Liver (tissue), 9 donors: ENCODE measurements around the gene DDX39B. TPM values are rescaled to one million over a fixed set of nuclear protein-coding genes. Genes with fewer than 3 reads are reported as not detected.

Experiments used
- DNase-seq: peaks from one replicate; pipeline ENCODE4 v3.0.0-alpha.2; 2017; ENCODE audit warnings: low spot score
- H3K27ac ChIP-seq, 2 donors: one replicate each; pipeline ENCODE4 v1.7.0; 2013; ENCODE audit warnings: inconsistent platforms in 2 of 2, low read length in 2 of 2, control low read depth in 1 of 2, low read depth in 1 of 2, mild to moderate bottlenecking in 1 of 2
- H3K27me3 ChIP-seq, 4 donors: one replicate each; pipeline versions ENCODE4 v1.6.1 to v1.7.0; 2013; ENCODE audit warnings: low read length in 3 of 4, inconsistent platforms in 1 of 4, mild to moderate bottlenecking in 1 of 4, moderate library complexity in 1 of 4; ENCODE audit not compliant: control insufficient read depth in 4 of 4, insufficient read depth in 4 of 4
- H3K36me3 ChIP-seq, 4 donors: one replicate each; pipeline versions ENCODE4 v1.6.1 to v1.7.0; 2013; ENCODE audit warnings: low read length in 3 of 4, mild to moderate bottlenecking in 3 of 4, low read depth in 1 of 4, moderate library complexity in 1 of 4; ENCODE audit not compliant: control insufficient read depth in 4 of 4, insufficient read depth in 3 of 4
- H3K4me1 ChIP-seq, 4 donors: one replicate each; pipeline versions ENCODE4 v1.6.1 to v1.7.0; 2013; ENCODE audit warnings: low read length in 3 of 4, mild to moderate bottlenecking in 3 of 4, moderate library complexity in 1 of 4; ENCODE audit not compliant: control insufficient read depth in 4 of 4, insufficient read depth in 4 of 4
- H3K4me3 ChIP-seq, 3 donors: one replicate each; pipeline versions ENCODE4 v1.6.1 to v1.7.0; 2013; ENCODE audit warnings: low read length in 3 of 3, control low read depth in 1 of 3, low read depth in 1 of 3, mild to moderate bottlenecking in 1 of 3
- H3K9ac ChIP-seq, 2 donors: one replicate each; pipeline ENCODE4 v1.7.0; 2013; ENCODE audit warnings: low read length in 2 of 2, mild to moderate bottlenecking in 2 of 2, moderate library complexity in 2 of 2, control low read depth in 1 of 2, low read depth in 1 of 2
- H3K9me3 ChIP-seq, 4 donors: one replicate each; pipeline versions ENCODE4 v1.6.1 to v1.7.0; 2013; ENCODE audit warnings: low read length in 3 of 4; ENCODE audit not compliant: control insufficient read depth in 4 of 4
- EGR1 ChIP-seq, 2 donors: IDR thresholded peaks; 2 replicates each; pipeline ENCODE4 v1.6.1; 2016 to 2018; ENCODE audit warnings: antibody characterized with exemption in 2 of 2, low read depth in 2 of 2
- FOXA1 ChIP-seq: IDR thresholded peaks from 2 replicates; pipeline ENCODE4 v1.6.1; 2016; ENCODE audit warnings: antibody characterized with exemption
- FOXA2 ChIP-seq: IDR thresholded peaks from 2 replicates; pipeline ENCODE4 v1.6.1; 2016; ENCODE audit warnings: antibody characterized with exemption
- GABPA ChIP-seq, 2 donors: IDR thresholded peaks in 1 of 2; conservative IDR thresholded peaks in 1 of 2; 2 replicates each; pipeline ENCODE4 v1.6.1; 2016; ENCODE audit warnings: antibody characterized with exemption in 2 of 2, mild to moderate bottlenecking in 1 of 2, moderate library complexity in 1 of 2
- RAD21 ChIP-seq, 2 donors: IDR thresholded peaks; 2 replicates each; pipeline ENCODE4 v1.6.1; 2016; ENCODE audit warnings: antibody characterized with exemption in 2 of 2, mild to moderate bottlenecking in 2 of 2
- RXRA ChIP-seq, 2 donors: IDR thresholded peaks; 2 replicates each; pipeline ENCODE4 v1.6.1; 2017 to 2018; ENCODE audit warnings: antibody characterized with exemption in 2 of 2, mild to moderate bottlenecking in 1 of 2
- SP1 ChIP-seq: IDR thresholded peaks from 2 replicates; pipeline ENCODE4 v1.6.1; 2018; ENCODE audit warnings: antibody characterized with exemption, mild to moderate bottlenecking
- TAF1 ChIP-seq: conservative IDR thresholded peaks from 2 replicates; pipeline ENCODE4 v1.6.1; 2016; ENCODE audit warnings: antibody characterized with exemption, mild to moderate bottlenecking
- YY1 ChIP-seq: IDR thresholded peaks from 2 replicates; pipeline ENCODE4 v1.6.1; 2016; ENCODE audit warnings: antibody characterized with exemption, mild to moderate bottlenecking
- WGBS: extraction: QIAGEN DNeasy Blood & Tissue Kit; methylation state at CpG from one replicate; pipeline ENCODE4 v1.1.7; 2013; 5-methylcytosine and 5-hydroxymethylcytosine counted together
- polyA plus RNA-seq, 2 donors: library from polyadenylated mRNA; stranded (reverse) in 1 of 2; unstranded in 1 of 2; fragments of 200-250 nt in 1 of 2; fragments of >200 nt in 1 of 2; fragmentation: Nextera tagmentation in 1 of 2; extraction: Ambion mirVana in 1 of 2; gene quantifications; one replicate each; pipeline versions ENCODE4 v1.2.1 to v1.2.3, GENCODE V29; 2013 to 2015
- total RNA-seq, 2 donors: library from RNA; depleted of rRNA; stranded (reverse); fragments of >200 nt; gene quantifications; one replicate each; pipeline ENCODE4 v1.2.3, GENCODE V29; 2014
- TF ChIP-seq, protein P1 (sequence below): IDR thresholded peaks from 2 replicates; pipeline ENCODE4 v1.6.1; 2016; ENCODE audit warnings: antibody characterized with exemption
- TF ChIP-seq, protein P2 (sequence below): fragments of 150-350 bp; IDR thresholded peaks from 2 replicates; pipeline ENCODE4 v1.5.1; 2017; ENCODE audit warnings: improper control_type of control experiment, low read depth, low read length; ENCODE audit not compliant: missing input control
- TF ChIP-seq, protein P3 (sequence below): IDR thresholded peaks from 2 replicates; pipeline ENCODE4 v1.6.1; 2016; ENCODE audit warnings: antibody characterized with exemption, mild to moderate bottlenecking
- TF ChIP-seq, protein P4 (sequence below): IDR thresholded peaks from 2 replicates; pipeline ENCODE4 v1.6.1; 2016; ENCODE audit warnings: antibody characterized with exemption
- TF ChIP-seq, protein P5 (sequence below): IDR thresholded peaks from 2 replicates; pipeline ENCODE4 v1.6.1; 2016; ENCODE audit warnings: antibody characterized with exemption
- donor health status: healthy.
- donor health status: healthy.
- donor health status: healthy.
- donor health status: healthy.
- donor health status: healthy.

The DDX39B gene
- total and polyA plus RNA-seq, 4 donors: 75.0 to 254 (median 135) TPM

DNA sequence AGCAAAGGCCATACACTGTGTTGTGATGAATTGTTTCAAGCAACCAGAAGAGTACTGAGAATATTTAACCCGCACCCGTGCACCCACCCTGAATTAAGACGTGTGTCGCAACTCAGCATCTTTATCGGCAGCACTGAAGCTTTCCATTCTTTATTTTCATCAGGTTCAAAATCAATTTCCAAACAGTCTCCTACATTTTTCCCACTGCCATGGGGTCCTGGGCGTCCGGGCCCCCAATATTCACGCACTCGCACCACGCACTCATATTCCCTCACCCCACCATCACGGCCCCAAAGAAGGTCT lies 38.6 kb upstream of the DDX39B start:
- peak overlapping the region; percentile 63 to 73 for H3K27ac ChIP-seq
- H3K36me3 ChIP-seq: no peaks in the 10 kb centered on the region
- peak overlapping the region in 2 of 3 donors; percentile 74 to 78 for H3K4me3 ChIP-seq
- H3K9ac ChIP-seq: peak overlapping the region in 1 of 2 donors; percentile 47
- TF ChIP-seq EGR1 (IDR thresholded peaks at IDR 0.05; ENCODE audit: low read depth in 2 of 2) (no peak), SP1 (no peak), TAF1 (no peak), YY1 (no peak), RAD21 (IDR thresholded peaks at IDR 0.05) (no peak), FOXA2 (no peak), GABPA (IDR thresholded peaks at IDR 0.05 in 1 of 2, conservative IDR thresholded peaks at IDR 0.05 in 1 of 2) (no peak), FOXA1 (no peak), RXRA (IDR thresholded peaks at IDR 0.05) (no peak)
- TF ChIP-seq, protein P1, sequence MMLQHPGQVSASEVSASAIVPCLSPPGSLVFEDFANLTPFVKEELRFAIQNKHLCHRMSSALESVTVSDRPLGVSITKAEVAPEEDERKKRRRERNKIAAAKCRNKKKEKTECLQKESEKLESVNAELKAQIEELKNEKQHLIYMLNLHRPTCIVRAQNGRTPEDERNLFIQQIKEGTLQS: no peak
- TF ChIP-seq, protein P2, sequence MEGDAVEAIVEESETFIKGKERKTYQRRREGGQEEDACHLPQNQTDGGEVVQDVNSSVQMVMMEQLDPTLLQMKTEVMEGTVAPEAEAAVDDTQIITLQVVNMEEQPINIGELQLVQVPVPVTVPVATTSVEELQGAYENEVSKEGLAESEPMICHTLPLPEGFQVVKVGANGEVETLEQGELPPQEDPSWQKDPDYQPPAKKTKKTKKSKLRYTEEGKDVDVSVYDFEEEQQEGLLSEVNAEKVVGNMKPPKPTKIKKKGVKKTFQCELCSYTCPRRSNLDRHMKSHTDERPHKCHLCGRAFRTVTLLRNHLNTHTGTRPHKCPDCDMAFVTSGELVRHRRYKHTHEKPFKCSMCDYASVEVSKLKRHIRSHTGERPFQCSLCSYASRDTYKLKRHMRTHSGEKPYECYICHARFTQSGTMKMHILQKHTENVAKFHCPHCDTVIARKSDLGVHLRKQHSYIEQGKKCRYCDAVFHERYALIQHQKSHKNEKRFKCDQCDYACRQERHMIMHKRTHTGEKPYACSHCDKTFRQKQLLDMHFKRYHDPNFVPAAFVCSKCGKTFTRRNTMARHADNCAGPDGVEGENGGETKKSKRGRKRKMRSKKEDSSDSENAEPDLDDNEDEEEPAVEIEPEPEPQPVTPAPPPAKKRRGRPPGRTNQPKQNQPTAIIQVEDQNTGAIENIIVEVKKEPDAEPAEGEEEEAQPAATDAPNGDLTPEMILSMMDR: no peak
- TF ChIP-seq, protein P3, sequence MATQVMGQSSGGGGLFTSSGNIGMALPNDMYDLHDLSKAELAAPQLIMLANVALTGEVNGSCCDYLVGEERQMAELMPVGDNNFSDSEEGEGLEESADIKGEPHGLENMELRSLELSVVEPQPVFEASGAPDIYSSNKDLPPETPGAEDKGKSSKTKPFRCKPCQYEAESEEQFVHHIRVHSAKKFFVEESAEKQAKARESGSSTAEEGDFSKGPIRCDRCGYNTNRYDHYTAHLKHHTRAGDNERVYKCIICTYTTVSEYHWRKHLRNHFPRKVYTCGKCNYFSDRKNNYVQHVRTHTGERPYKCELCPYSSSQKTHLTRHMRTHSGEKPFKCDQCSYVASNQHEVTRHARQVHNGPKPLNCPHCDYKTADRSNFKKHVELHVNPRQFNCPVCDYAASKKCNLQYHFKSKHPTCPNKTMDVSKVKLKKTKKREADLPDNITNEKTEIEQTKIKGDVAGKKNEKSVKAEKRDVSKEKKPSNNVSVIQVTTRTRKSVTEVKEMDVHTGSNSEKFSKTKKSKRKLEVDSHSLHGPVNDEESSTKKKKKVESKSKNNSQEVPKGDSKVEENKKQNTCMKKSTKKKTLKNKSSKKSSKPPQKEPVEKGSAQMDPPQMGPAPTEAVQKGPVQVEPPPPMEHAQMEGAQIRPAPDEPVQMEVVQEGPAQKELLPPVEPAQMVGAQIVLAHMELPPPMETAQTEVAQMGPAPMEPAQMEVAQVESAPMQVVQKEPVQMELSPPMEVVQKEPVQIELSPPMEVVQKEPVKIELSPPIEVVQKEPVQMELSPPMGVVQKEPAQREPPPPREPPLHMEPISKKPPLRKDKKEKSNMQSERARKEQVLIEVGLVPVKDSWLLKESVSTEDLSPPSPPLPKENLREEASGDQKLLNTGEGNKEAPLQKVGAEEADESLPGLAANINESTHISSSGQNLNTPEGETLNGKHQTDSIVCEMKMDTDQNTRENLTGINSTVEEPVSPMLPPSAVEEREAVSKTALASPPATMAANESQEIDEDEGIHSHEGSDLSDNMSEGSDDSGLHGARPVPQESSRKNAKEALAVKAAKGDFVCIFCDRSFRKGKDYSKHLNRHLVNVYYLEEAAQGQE: no peak
- TF ChIP-seq, protein P4, sequence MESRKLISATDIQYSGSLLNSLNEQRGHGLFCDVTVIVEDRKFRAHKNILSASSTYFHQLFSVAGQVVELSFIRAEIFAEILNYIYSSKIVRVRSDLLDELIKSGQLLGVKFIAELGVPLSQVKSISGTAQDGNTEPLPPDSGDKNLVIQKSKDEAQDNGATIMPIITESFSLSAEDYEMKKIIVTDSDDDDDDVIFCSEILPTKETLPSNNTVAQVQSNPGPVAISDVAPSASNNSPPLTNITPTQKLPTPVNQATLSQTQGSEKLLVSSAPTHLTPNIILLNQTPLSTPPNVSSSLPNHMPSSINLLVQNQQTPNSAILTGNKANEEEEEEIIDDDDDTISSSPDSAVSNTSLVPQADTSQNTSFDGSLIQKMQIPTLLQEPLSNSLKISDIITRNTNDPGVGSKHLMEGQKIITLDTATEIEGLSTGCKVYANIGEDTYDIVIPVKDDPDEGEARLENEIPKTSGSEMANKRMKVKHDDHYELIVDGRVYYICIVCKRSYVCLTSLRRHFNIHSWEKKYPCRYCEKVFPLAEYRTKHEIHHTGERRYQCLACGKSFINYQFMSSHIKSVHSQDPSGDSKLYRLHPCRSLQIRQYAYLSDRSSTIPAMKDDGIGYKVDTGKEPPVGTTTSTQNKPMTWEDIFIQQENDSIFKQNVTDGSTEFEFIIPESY: no peak
- TF ChIP-seq, protein P5, sequence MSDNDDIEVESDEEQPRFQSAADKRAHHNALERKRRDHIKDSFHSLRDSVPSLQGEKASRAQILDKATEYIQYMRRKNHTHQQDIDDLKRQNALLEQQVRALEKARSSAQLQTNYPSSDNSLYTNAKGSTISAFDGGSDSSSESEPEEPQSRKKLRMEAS: no peak
- no peaks in the 10 kb centered on the region for H3K27me3 ChIP-seq
- 42% methylated on average over 11 of the region's 11 CpGs for WGBS
- no peak for DNase-seq
- H3K9me3 ChIP-seq: no peaks in the 10 kb centered on the region
- H3K4me1 ChIP-seq: peaks cover 0 to 16% (median 6%) of the 10 kb centered on the region in 4 donors
